ENCODE data around the gene LIN52.

DNA sequence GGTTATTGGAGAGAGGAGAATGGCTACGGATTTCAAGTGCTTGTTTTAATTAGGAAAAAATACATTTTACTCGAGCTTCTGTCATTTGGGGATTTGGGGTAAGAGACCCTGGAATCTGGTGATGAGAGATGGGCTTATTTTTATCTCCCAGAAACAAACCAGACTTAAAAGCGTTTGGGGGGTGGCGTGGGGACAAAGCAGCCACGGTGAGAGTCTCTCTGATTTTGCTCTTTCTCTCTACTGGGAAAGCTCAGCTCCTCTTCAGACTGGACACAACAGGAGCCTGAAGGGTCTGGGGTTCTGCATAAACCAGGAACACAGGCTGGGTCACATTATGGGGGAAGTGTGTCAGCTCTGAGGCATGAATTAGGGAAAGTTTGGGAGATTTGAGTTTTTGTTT, 158.3 kb downstream of the LIN52 start:
- TF ChIP-seq POLR2A (IDR thresholded peaks at IDR 0.05; ENCODE audit: low read depth, low read length) (no peak), EZH2 (IDR thresholded peaks at IDR 0.05; ENCODE audit: borderline replicate concordance, low read depth, low read length, severe bottlenecking) (no peak), POLR2AphosphoS5 (IDR thresholded peaks at IDR 0.05; ENCODE audit: insufficient read depth, low read depth, low read length) (no peak)
- TF ChIP-seq, protein P1, sequence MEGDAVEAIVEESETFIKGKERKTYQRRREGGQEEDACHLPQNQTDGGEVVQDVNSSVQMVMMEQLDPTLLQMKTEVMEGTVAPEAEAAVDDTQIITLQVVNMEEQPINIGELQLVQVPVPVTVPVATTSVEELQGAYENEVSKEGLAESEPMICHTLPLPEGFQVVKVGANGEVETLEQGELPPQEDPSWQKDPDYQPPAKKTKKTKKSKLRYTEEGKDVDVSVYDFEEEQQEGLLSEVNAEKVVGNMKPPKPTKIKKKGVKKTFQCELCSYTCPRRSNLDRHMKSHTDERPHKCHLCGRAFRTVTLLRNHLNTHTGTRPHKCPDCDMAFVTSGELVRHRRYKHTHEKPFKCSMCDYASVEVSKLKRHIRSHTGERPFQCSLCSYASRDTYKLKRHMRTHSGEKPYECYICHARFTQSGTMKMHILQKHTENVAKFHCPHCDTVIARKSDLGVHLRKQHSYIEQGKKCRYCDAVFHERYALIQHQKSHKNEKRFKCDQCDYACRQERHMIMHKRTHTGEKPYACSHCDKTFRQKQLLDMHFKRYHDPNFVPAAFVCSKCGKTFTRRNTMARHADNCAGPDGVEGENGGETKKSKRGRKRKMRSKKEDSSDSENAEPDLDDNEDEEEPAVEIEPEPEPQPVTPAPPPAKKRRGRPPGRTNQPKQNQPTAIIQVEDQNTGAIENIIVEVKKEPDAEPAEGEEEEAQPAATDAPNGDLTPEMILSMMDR (IDR thresholded peaks at IDR 0.05; ENCODE audit: extremely low read depth in 1 of 2, insufficient read depth in 1 of 2, low read depth in 1 of 2, low read length in 2 of 2) = no peak

All from endothelial cell of umbilical vein (primary cell).